ENCODE measurements around the gene TGIF2. TPM values are rescaled to one million over a fixed set of nuclear protein-coding genes. Genes with fewer than 3 reads are reported as not detected.

Gene TGIF2
- total and polyA plus RNA-seq, 10 donors, result 13.6 to 38.2 (median 28.8) TPM

DNA sequence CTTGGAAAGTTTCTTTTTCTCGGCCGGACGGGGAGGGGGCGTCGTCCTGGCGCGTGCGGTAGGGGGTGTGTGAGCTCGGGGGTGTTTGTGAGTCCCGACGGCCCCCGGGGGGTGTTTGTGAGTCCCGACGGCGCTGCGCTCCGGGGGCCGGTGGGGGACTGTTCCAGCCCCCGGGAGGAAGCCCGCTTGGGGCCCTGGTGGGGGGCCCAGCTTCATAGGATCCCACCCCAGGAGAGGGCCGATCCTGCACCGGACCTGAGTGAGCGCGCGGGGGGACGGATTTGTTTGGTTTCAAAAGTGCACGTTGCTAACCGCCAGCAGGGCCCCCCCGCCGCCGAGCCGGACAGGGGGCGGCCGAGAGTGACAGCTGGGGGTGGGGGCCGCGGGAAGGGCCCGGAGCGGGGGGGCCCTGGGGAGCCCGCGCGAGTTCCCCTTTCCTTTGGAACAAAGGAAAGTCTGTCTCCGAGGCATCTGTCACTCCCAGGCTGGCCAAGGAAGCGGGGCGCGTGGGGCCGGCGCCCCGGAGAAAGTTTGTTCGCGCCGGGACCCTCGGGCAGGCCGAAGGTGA, 485 bp downstream of the TGIF2 start:
- Histone ChIP-seq H3K4me1 (peaks cover 10 to 57% (median 40%) of the 10 kb centered on the region in 6 donors), H3K4me3 (peak overlapping the region; percentile 69 to 92 (median 82)), H3K9me3 (no peaks in the 10 kb centered on the region), H3K27ac (peak overlapping the region; percentile 91 to 97 (median 95)), H3K27me3 (replicated peaks in 1 of 7) (peaks cover 0 to 11% (median 0%) of the 10 kb centered on the region in 7 donors), H3K36me3 (peaks cover 0 to 15% (median 3%) of the 10 kb centered on the region in 6 donors)
- intact Hi-C loops (cut with DNase I; ENCODE audit: low total_unique reads), result no loop called here
- no peak for TF ChIP-seq POLR2A (IDR thresholded peaks at IDR 0.05)
- TF ChIP-seq POLR2AphosphoS5 (IDR thresholded peaks at IDR 0.05), result no peak
- TF ChIP-seq, protein P1, sequence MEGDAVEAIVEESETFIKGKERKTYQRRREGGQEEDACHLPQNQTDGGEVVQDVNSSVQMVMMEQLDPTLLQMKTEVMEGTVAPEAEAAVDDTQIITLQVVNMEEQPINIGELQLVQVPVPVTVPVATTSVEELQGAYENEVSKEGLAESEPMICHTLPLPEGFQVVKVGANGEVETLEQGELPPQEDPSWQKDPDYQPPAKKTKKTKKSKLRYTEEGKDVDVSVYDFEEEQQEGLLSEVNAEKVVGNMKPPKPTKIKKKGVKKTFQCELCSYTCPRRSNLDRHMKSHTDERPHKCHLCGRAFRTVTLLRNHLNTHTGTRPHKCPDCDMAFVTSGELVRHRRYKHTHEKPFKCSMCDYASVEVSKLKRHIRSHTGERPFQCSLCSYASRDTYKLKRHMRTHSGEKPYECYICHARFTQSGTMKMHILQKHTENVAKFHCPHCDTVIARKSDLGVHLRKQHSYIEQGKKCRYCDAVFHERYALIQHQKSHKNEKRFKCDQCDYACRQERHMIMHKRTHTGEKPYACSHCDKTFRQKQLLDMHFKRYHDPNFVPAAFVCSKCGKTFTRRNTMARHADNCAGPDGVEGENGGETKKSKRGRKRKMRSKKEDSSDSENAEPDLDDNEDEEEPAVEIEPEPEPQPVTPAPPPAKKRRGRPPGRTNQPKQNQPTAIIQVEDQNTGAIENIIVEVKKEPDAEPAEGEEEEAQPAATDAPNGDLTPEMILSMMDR (IDR thresholded peaks at IDR 0.05 in 8 of 11, conservative IDR thresholded peaks at IDR 0.05 in 3 of 11), result no peak
- peak; percentile 91 for DNase-seq
- 0 to 1% (median 0%) methylated on average over 16 to 53 of the region's 53 CpGs for WGBS, 5 donors

DNA sequence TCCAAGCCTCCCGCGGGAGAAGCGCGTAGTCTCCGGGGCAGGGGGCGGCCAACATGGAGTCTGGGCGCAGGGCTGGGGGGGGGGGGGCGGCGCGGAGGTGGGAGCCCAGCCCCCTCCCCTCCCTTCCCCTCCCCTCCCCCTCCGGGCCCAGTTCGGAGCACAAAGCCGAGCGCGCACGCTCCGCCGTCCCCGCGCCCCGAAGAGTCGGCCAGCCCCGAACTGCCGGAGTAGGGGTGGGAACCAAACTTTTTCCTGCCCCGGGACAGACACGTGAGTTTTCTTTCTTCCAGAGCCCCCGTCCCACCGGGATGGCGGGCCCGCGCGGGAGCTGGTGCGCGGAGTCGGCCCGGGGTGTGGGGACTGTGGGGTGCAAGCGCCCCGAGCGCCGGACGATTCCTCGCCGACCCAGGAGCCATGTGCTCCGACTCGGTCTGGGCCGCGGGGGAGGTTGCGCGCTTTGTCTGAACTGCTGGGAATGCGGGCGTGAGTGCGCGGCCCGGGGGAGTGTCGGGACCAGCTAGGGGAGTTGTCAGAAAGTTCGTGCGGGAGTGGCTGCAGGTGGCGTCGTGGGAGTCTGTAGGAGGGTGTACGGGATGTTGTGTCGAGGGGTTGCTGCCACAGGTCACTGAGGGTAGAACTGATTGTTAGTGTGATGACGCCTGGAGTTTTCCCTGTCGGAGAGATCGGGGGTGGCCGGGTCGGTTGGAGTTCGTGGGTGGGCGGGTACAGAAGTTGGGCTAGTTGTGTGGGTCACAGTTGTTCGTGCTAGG, 1.2 kb downstream of the TGIF2 start:
- Histone ChIP-seq H3K27ac (peak overlapping the region; percentile 91 to 97 (median 95)), H3K36me3 (peaks cover 1 to 21% (median 8%) of the 10 kb centered on the region in 6 donors), H3K27me3 (replicated peaks in 1 of 7) (peaks cover 0 to 11% (median 0%) of the 10 kb centered on the region in 7 donors), H3K4me3 (peak overlapping the region; percentile 69 to 92 (median 82)), H3K9me3 (no peaks in the 10 kb centered on the region), H3K4me1 (peaks cover 10 to 57% (median 40%) of the 10 kb centered on the region in 6 donors)
- peak; percentile 54 to 85 (median 73) for TF ChIP-seq POLR2AphosphoS5 (IDR thresholded peaks at IDR 0.05)
- no peak for TF ChIP-seq POLR2A (IDR thresholded peaks at IDR 0.05)
- DNase-seq, result peak; percentile 89
- WGBS, 5 donors, result 0 to 1% (median 1%) methylated on average over 15 to 64 of the region's 69 CpGs
- intact Hi-C loops (cut with DNase I; ENCODE audit: low total_unique reads), result no loop called here

DNA sequence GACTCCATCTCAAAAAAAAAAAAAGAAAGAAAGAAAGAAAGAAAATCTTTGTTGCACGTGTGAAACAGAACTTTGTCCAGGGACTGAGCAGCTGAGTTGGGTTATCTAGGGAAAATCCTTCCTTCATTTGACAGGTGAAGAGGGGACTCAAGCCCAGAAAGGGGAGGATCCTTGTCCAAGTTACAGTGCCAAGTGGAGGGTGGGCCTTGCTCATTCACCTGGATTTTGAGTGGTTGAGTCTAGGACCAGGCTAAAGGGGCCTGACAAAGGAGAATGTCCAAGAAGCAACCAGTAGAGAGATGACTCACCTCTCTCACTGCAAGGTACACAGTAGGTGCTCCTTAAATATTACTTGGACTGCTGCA, 2.7 kb downstream of the TGIF2 start:
- TF ChIP-seq POLR2AphosphoS5 (IDR thresholded peaks at IDR 0.05) (no peak), POLR2A (IDR thresholded peaks at IDR 0.05) (no peak)
- TF ChIP-seq, protein P1 (IDR thresholded peaks at IDR 0.05 in 8 of 11, conservative IDR thresholded peaks at IDR 0.05 in 3 of 11), result no peak
- Histone ChIP-seq H3K9me3 (no peaks in the 10 kb centered on the region), H3K36me3 (peaks cover 4 to 37% (median 22%) of the 10 kb centered on the region in 6 donors), H3K27ac (peak overlapping the region in 5 of 8 donors; percentile 93 to 97 (median 96)), H3K27me3 (replicated peaks in 1 of 7) (peaks cover 0 to 11% (median 0%) of the 10 kb centered on the region in 7 donors), H3K4me3 (no peak overlapping the region), H3K4me1 (peaks cover 10 to 57% (median 40%) of the 10 kb centered on the region in 6 donors)
- no peak for DNase-seq
- 52 to 79% (median 71%) methylated on average over 1 of the region's 1 CpG for WGBS, 5 donors
- intact Hi-C loops (cut with DNase I; ENCODE audit: low total_unique reads), result no loop called here

DNA sequence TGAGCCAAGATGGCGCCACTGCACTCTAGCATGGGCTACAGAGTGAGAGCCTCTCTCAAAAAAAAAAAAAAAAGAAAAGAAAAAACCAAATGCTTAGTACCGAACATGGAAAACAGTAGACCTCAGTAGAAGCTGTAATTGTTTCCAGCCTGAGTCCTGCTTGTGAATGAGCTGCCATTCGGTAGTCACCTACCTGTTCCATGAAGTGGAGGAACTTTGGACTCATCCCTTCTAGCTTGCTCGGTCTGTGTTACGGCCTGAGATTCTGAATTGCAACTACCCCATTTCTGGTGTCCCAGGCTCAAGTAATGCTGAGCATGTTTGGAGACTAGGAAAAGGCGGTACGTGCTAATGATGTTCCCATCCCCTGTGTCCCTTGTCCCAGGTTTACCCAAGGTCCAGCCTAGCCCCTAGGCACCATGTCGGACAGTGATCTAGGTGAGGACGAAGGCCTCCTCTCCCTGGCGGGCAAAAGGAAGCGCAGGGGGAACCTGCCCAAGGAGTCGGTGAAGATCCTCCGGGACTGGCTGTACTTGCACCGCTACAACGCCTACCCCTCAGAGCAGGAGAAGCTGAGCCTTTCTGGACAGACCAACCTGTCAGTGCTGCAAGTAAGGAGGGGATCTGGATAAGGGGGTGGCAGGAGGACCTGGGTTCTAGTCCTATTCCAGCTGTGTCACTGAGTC, 5.1 kb downstream of the TGIF2 start:
- 88 to 98% (median 95%) methylated on average over 15 of the region's 15 CpGs for WGBS, 5 donors
- peaks cover 0 to 4% (median 0%) of the 10 kb centered on the region in 7 donors for H3K27me3 ChIP-seq (replicated peaks in 1 of 7)
- H3K9me3 ChIP-seq, result no peaks in the 10 kb centered on the region
- H3K4me3 ChIP-seq, result no peak overlapping the region
- peaks cover 4 to 61% (median 39%) of the 10 kb centered on the region in 6 donors for H3K36me3 ChIP-seq
- H3K27ac ChIP-seq, result no peak overlapping the region
- TF ChIP-seq, protein P1 (IDR thresholded peaks at IDR 0.05 in 8 of 11, conservative IDR thresholded peaks at IDR 0.05 in 3 of 11), result no peak
- peak in 1 of 3 donors; percentile 17 for TF ChIP-seq POLR2AphosphoS5 (IDR thresholded peaks at IDR 0.05)
- DNase-seq, result no peak
- peaks cover 10 to 40% (median 23%) of the 10 kb centered on the region in 6 donors for H3K4me1 ChIP-seq
- intact Hi-C loops (cut with DNase I; ENCODE audit: low total_unique reads), result no loop called here
